ENCODE results near the gene HCN2.

The HCN2 gene

DNA sequence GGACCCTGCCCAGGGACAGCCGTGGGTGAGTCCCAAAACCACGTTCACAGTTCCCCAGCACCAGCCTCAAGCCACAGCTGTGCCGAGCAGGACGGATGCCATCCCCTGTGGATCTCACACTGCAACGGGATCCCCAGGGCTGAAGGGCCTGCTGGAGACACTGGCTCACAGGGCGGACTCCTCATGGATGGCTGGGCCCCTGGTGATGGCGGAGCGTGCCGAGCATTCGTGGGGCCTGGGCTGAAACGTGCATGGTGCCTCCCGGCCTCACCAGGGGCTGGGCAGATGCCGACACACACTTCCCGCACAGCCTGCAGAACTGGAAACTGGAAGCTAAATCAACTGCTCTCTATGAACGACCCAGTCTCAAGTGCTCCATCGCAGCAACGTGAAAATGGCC is 63.7 kb downstream of the HCN2 start:
- Histone ChIP-seq H3K9ac (ENCODE audit: low read length) (no peak overlapping the region), H3K4me2 (ENCODE audit: low read length) (no peak overlapping the region), H3F3A (ENCODE audit: insufficient read depth, low read length) (no peaks in the 10 kb centered on the region), H4K20me1 (ENCODE audit: insufficient read depth, low read length) (no peaks in the 10 kb centered on the region), H3K27me3 (ENCODE audit: insufficient read depth, low read length) (no peaks in the 10 kb centered on the region), H3K9me2 (ENCODE audit: low read depth, low read length) (no peaks in the 10 kb centered on the region), H3K27ac (ENCODE audit: low read depth, low read length, poor library complexity, severe bottlenecking) (no peak overlapping the region), H3K36me3 (ENCODE audit: insufficient read depth, low read length) (peaks cover 82% of the 10 kb centered on the region), H3K79me2 (ENCODE audit: insufficient read depth, low read length) (peaks cover 51% of the 10 kb centered on the region), H2AFZ (ENCODE audit: low read length) (no peak overlapping the region), H3K4me3 (ENCODE audit: low read depth, low read length, poor library complexity, severe bottlenecking) (no peak overlapping the region), H3K9me3 (ENCODE audit: low read length) (no peaks in the 10 kb centered on the region), H3K4me1 (ENCODE audit: insufficient read depth, low read length, severe bottlenecking) (peaks cover 9% of the 10 kb centered on the region)
- TF ChIP-seq CTCF (IDR thresholded peaks at IDR 0.05; ENCODE audit: low read length): no peak

GRCh38 chr19:655691-656090 is 66.0 kb downstream of the HCN2 start:
- no peaks in the 10 kb centered on the region for H4K20me1 ChIP-seq (ENCODE audit: insufficient read depth, low read length)
- peaks cover 70% of the 10 kb centered on the region for H3K36me3 ChIP-seq (ENCODE audit: insufficient read depth, low read length)
- no peaks in the 10 kb centered on the region for H3K27me3 ChIP-seq (ENCODE audit: insufficient read depth, low read length)
- H3K4me1 ChIP-seq (ENCODE audit: insufficient read depth, low read length, severe bottlenecking): peaks cover 32% of the 10 kb centered on the region
- no peak for TF ChIP-seq CTCF (IDR thresholded peaks at IDR 0.05; ENCODE audit: low read length)
- no peak for TF ChIP-seq EZH2 (IDR thresholded peaks at IDR 0.05; ENCODE audit: borderline replicate concordance, low read length)
- H3K9me3 ChIP-seq (ENCODE audit: low read length): no peaks in the 10 kb centered on the region
- H3K4me3 ChIP-seq (ENCODE audit: low read depth, low read length, poor library complexity, severe bottlenecking): no peak overlapping the region
- H3F3A ChIP-seq (ENCODE audit: insufficient read depth, low read length): no peaks in the 10 kb centered on the region
- no peak overlapping the region for H3K9ac ChIP-seq (ENCODE audit: low read length)
- peaks cover 74% of the 10 kb centered on the region for H3K79me2 ChIP-seq (ENCODE audit: insufficient read depth, low read length)
- no peak overlapping the region for H2AFZ ChIP-seq (ENCODE audit: low read length)
- H3K4me2 ChIP-seq (ENCODE audit: low read length): no peak overlapping the region
- no peaks in the 10 kb centered on the region for H3K9me2 ChIP-seq (ENCODE audit: low read depth, low read length)
- no peak overlapping the region for H3K27ac ChIP-seq (ENCODE audit: low read depth, low read length, poor library complexity, severe bottlenecking)

DNA sequence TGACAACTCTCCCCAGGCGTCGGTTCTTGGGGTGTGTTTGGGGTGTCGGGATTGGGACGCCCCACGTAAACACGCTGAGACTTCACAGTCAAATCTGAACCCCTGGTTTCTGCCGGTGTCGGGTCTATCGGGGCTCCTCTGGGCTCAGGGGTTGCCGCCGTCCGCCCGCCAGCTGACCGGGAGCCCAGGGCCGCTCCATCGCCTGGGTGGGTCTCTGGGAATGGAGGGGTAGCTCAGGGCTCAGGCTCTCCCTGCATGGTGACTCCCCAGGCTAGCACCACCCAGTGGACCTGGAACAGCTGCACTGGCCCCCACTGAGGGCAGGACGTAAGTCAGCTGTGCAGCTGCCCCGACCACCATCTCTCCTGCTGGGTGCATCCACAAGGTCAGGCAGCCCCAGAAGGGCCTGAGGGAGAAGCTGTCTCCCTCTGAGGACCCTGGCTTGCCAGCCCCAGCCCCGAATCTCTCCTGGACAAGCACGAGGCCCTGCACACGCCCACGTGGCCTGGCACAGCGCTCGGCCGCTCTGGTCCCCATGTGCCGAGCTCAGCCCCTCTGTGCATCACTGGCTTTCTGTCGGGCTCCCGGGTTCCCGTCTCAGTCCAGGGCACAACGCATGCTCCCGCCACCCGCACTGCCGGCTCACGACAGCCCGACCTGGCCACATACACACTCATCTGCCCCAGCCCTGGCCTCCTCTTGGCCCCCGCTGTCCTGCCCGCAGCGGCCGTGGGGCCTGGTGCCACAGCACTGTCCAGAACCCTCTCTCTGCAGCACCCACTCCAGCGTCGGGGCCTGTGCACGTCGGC is 67.3 kb downstream of the HCN2 start:
- Histone ChIP-seq H2AFZ (ENCODE audit: low read length) (no peak overlapping the region), H3K4me3 (ENCODE audit: low read depth, low read length, poor library complexity, severe bottlenecking) (no peak overlapping the region), H3K27me3 (ENCODE audit: insufficient read depth, low read length) (no peaks in the 10 kb centered on the region), H3K4me1 (ENCODE audit: insufficient read depth, low read length, severe bottlenecking) (peaks cover 41% of the 10 kb centered on the region), H3K27ac (ENCODE audit: low read depth, low read length, poor library complexity, severe bottlenecking) (no peak overlapping the region), H3K4me2 (ENCODE audit: low read length) (peak overlapping the region; percentile 7; the same call in 1 of the 2 replicates), H3K79me2 (ENCODE audit: insufficient read depth, low read length) (peaks cover 86% of the 10 kb centered on the region), H4K20me1 (ENCODE audit: insufficient read depth, low read length) (no peaks in the 10 kb centered on the region), H3F3A (ENCODE audit: insufficient read depth, low read length) (no peaks in the 10 kb centered on the region), H3K9ac (ENCODE audit: low read length) (no peak overlapping the region), H3K9me3 (ENCODE audit: low read length) (no peaks in the 10 kb centered on the region), H3K9me2 (ENCODE audit: low read depth, low read length) (no peaks in the 10 kb centered on the region), H3K36me3 (ENCODE audit: insufficient read depth, low read length) (peaks cover 58% of the 10 kb centered on the region)
- TF ChIP-seq EZH2 (IDR thresholded peaks at IDR 0.05; ENCODE audit: borderline replicate concordance, low read length) (no peak), CTCF (IDR thresholded peaks at IDR 0.05; ENCODE audit: low read length) (no peak)

Data from OCI-LY1 (cell line).